HG02885 (cell line): ENCODE results near the gene AP3M1.
A peak's percentile ranks its signal among the peaks of the same experiment; 100 is the strongest.

Experiments used
- ATAC-seq: cut with Tn5 transposase; IDR thresholded peaks from one replicate; pipeline ENCODE4 v1.9.1; 2021; ENCODE audit warnings: mild to moderate bottlenecking; ENCODE audit not compliant: unreplicated experiment, poor library complexity

AP3M1 gene

GRCh38 chr10:74083304-74083703, 67.3 kb downstream of the AP3M1 start:
- ATAC-seq, result no peak

GRCh38 chr10:74081941-74082718, 68.5 kb downstream of the AP3M1 start:
- no peak for ATAC-seq

- peak; percentile 37 for ATAC-seq
These were observed 69.3 kb downstream of the AP3M1 start for GRCh38 chr10:74081192-74081803.

- ATAC-seq, result no peak
These were observed 70.6 kb downstream of the AP3M1 start for GRCh38 chr10:74079936-74080590.

- ATAC-seq, result no peak
These were observed 71.3 kb downstream of the AP3M1 start for GRCh38 chr10:74079028-74079935.

GRCh38 chr10:74078037-74078436, 72.6 kb downstream of the AP3M1 start:
- ATAC-seq, result no peak

GRCh38 chr10:74077416-74077815, 73.2 kb downstream of the AP3M1 start:
- ATAC-seq, result no peak

- ATAC-seq, result no peak
These were observed 73.7 kb downstream of the AP3M1 start for GRCh38 chr10:74076961-74077360.

GRCh38 chr10:74075906-74076305, 74.7 kb downstream of the AP3M1 start:
- ATAC-seq, result no peak

GRCh38 chr10:74072503-74072902, 78.1 kb downstream of the AP3M1 start:
- ATAC-seq, result no peak

GRCh38 chr10:74071157-74071556, 79.5 kb downstream of the AP3M1 start:
- no peak for ATAC-seq
